Type B pancreatic cell (in vitro differentiated cells): ENCODE results near the gene CROCC2. TPM values are rescaled to one million over a fixed set of nuclear protein-coding genes. Genes with fewer than 3 reads are reported as not detected.

Experiments
- DNase-seq: peaks from one replicate; pipeline ENCODE4 v3.0.0; 2021; ENCODE audit warnings: mixed read lengths; ENCODE audit not compliant: unreplicated experiment; ENCODE audit errors: extremely low spot score
- H3K27ac Mint-ChIP-seq: 2 replicates; pipeline ENCODE4 v1.8.0; 2021; ENCODE audit warnings: mild to moderate bottlenecking, mixed read lengths
- H3K27me3 Mint-ChIP-seq: 2 replicates; pipeline ENCODE4 v1.8.0; 2021; ENCODE audit warnings: mixed read lengths
- H3K36me3 Mint-ChIP-seq: 2 replicates; pipeline ENCODE4 v1.8.0; 2021; ENCODE audit warnings: mixed read lengths
- H3K4me1 Mint-ChIP-seq: one replicate; pipeline ENCODE4 v1.8.0; 2021; ENCODE audit warnings: mixed read lengths; ENCODE audit not compliant: unreplicated experiment
- H3K4me3 Mint-ChIP-seq: 2 replicates; pipeline ENCODE4 v1.8.0; 2021; ENCODE audit warnings: mild to moderate bottlenecking, mixed read lengths
- H3K9me3 Mint-ChIP-seq: 2 replicates; pipeline ENCODE4 v1.8.0; 2021; ENCODE audit warnings: mixed read lengths
- total RNA-seq: library from RNA; stranded (reverse); gene quantifications from 2 replicates; pipeline ENCODE4 v1.2.1, GENCODE V29; 2021; ENCODE audit warnings: low replicate concordance
- TF ChIP-seq, protein P1 (sequence below): fragments of 200-600 bp; sonication (generic); conservative IDR thresholded peaks from 2 replicates; pipeline ENCODE4 v1.5.0; 2021; ENCODE audit warnings: antibody characterized with exemption, mild to moderate bottlenecking

The CROCC2 gene
- total RNA-seq, 1 donor from 2014 or later = 0.68 TPM

- DNase-seq = peak; percentile 65
- TF ChIP-seq, protein P1, sequence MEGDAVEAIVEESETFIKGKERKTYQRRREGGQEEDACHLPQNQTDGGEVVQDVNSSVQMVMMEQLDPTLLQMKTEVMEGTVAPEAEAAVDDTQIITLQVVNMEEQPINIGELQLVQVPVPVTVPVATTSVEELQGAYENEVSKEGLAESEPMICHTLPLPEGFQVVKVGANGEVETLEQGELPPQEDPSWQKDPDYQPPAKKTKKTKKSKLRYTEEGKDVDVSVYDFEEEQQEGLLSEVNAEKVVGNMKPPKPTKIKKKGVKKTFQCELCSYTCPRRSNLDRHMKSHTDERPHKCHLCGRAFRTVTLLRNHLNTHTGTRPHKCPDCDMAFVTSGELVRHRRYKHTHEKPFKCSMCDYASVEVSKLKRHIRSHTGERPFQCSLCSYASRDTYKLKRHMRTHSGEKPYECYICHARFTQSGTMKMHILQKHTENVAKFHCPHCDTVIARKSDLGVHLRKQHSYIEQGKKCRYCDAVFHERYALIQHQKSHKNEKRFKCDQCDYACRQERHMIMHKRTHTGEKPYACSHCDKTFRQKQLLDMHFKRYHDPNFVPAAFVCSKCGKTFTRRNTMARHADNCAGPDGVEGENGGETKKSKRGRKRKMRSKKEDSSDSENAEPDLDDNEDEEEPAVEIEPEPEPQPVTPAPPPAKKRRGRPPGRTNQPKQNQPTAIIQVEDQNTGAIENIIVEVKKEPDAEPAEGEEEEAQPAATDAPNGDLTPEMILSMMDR = no peak
- H3K4me3 Mint-ChIP-seq = no peak overlapping the region
- H3K4me1 Mint-ChIP-seq = peaks cover 4% of the 10 kb centered on the region
- no peaks in the 10 kb centered on the region for H3K9me3 Mint-ChIP-seq
- H3K36me3 Mint-ChIP-seq = no peaks in the 10 kb centered on the region
- peak overlapping the region; percentile 58 for H3K27ac Mint-ChIP-seq
- no peaks in the 10 kb centered on the region for H3K27me3 Mint-ChIP-seq
Measured at GRCh38 chr2:240919786-240920782, 13.9 kb downstream of the CROCC2 start.

- H3K27me3 Mint-ChIP-seq = no peaks in the 10 kb centered on the region
- no peak overlapping the region for H3K4me3 Mint-ChIP-seq
- TF ChIP-seq, protein P1 = no peak
- H3K27ac Mint-ChIP-seq = no peak overlapping the region
- no peaks in the 10 kb centered on the region for H3K9me3 Mint-ChIP-seq
- H3K36me3 Mint-ChIP-seq = no peaks in the 10 kb centered on the region
- DNase-seq = no peak
- H3K4me1 Mint-ChIP-seq = peaks cover 4% of the 10 kb centered on the region
Measured at GRCh38 chr2:240920783-240921231, 14.7 kb downstream of the CROCC2 start.

DNA sequence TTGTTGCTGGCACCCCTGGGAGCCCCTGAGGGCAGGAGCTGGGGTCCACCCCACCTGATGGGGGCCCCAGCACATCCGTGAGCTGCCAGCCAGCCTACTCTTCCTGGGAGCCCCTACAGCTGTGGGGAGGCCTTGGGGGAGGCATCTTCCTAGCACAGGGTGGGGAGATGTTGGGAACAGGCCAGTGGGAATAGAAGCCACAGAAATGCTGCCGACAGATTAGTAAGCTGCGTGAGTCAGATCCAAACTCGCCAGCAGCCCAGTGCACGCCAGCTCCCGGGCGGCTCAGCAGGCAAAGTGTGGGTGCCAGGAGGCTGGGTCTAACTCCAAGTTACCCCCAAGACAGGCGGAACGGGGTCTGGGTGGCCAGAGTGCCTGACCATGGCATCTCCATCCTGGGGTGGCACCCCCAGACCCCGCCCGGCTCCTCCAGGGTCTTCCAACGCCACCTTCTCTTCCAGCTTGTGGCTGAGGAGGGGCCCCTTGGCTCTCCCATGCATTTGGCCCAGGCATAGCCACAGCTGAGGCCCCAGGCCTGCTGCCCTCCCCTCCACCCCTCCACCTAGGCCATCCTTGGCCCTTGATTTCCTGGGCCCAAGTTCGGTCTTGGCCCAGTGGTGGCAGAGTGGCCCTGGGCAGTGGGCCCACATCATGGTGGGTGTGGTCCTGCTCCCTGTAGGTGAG lies 15.3 kb downstream of the CROCC2 start:
- no peaks in the 10 kb centered on the region for H3K27me3 Mint-ChIP-seq
- no peaks in the 10 kb centered on the region for H3K36me3 Mint-ChIP-seq
- no peaks in the 10 kb centered on the region for H3K9me3 Mint-ChIP-seq
- TF ChIP-seq, protein P1 = no peak
- DNase-seq = no peak
- peaks cover 4% of the 10 kb centered on the region for H3K4me1 Mint-ChIP-seq
- H3K27ac Mint-ChIP-seq = no peak overlapping the region
- no peak overlapping the region for H3K4me3 Mint-ChIP-seq

DNA sequence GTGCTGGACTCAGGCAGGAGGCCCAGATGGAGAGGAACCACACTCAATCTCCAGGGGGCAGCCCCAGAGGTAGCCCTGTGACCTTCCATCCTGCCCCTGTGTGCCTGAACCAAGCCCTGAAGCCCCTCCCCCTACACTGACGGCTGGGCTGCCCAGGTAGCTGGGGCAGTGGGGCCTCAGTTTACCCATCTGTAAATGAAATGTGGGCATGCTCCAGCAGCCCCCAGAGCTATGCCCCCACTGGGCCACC lies 15.8 kb downstream of the CROCC2 start:
- DNase-seq = no peak
- TF ChIP-seq, protein P1 = no peak
- H3K4me1 Mint-ChIP-seq = peaks cover 6% of the 10 kb centered on the region
- H3K27me3 Mint-ChIP-seq = no peaks in the 10 kb centered on the region
- H3K4me3 Mint-ChIP-seq = no peak overlapping the region
- no peak overlapping the region for H3K27ac Mint-ChIP-seq
- no peaks in the 10 kb centered on the region for H3K36me3 Mint-ChIP-seq
- H3K9me3 Mint-ChIP-seq = no peaks in the 10 kb centered on the region

DNA sequence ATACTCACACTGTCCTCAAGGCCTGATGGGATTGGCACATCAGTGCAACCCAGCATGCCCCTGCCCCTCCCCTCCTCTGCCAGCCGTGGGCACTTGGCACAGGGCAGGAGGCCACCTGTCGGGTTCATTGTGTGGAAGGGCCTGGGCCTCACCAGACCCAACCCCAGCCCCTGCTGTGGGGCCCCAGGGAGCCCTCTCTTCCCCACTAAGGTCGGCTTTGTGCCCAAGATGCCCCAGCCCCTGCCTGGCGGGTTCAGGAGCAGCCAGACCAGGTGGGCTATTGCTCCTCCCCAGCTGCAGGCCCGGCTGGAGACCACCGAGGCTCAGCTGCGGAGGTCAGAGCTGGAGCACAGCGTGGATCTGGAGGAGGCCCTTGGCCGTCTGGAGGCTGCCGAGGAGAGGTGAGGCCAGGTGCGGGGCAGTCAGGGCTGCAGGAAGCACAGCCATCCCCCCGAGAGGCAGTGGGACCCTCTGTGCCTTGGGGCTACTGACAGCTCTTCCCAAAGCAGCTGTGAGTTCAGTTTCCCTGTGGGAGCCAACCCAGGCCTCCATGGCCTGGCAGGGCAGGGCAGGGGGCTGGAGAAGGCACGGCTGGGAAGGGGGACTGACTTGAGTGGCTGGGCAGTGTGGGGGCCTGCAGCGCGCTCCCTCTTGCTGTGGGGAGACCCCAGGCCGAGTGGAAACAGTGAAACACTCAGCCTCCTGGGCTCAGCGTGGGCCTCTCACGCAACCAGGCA lies 16.3 kb downstream of the CROCC2 start:
- Mint-ChIP-seq H3K9me3 (no peaks in the 10 kb centered on the region), H3K4me3 (no peak overlapping the region), H3K36me3 (no peaks in the 10 kb centered on the region), H3K27ac (no peak overlapping the region), H3K4me1 (peaks cover 7% of the 10 kb centered on the region), H3K27me3 (no peaks in the 10 kb centered on the region)
- DNase-seq = peak; percentile 67
- TF ChIP-seq, protein P1 = no peak
